Glutamatergic neuron (in vitro differentiated cells): Measurements from ENCODE around the gene TNNT1. TPM values are rescaled to one million over a fixed set of nuclear protein-coding genes. Genes with fewer than 3 reads are reported as not detected.
"Not testable (repeated sequence)": the region's sequence is repeated elsewhere in the genome, so short reads cannot be mapped to it uniquely, and the experiment has no call there.

Experiments
- DNase-seq: peaks from one replicate; pipeline ENCODE4 v3.0.0; 2022
- H3K27ac Mint-ChIP-seq: one replicate; pipeline ENCODE4 v1.8.0; 2020; ENCODE audit warnings: mild to moderate bottlenecking, mixed read lengths, inconsistent platforms; ENCODE audit not compliant: unreplicated experiment
- H3K27me3 Mint-ChIP-seq: one replicate; pipeline ENCODE4 v1.8.0; 2020; ENCODE audit warnings: mild to moderate bottlenecking, moderate library complexity, mixed read lengths, inconsistent platforms; ENCODE audit not compliant: unreplicated experiment
- H3K36me3 Mint-ChIP-seq: one replicate; pipeline ENCODE4 v1.8.0; 2020; ENCODE audit warnings: mild to moderate bottlenecking, mixed read lengths, inconsistent platforms; ENCODE audit not compliant: unreplicated experiment
- H3K4me1 Mint-ChIP-seq: one replicate; pipeline ENCODE4 v1.8.0; 2020; ENCODE audit warnings: mild to moderate bottlenecking, low read depth, mixed read lengths, inconsistent platforms; ENCODE audit not compliant: unreplicated experiment
- H3K4me3 Mint-ChIP-seq: one replicate; pipeline ENCODE4 v1.8.0; 2020; ENCODE audit warnings: mild to moderate bottlenecking, mixed read lengths, inconsistent platforms; ENCODE audit not compliant: unreplicated experiment
- H3K9me3 Mint-ChIP-seq: one replicate; pipeline ENCODE4 v1.8.0; 2020; ENCODE audit warnings: mild to moderate bottlenecking, moderate library complexity, mixed read lengths, inconsistent platforms; ENCODE audit not compliant: unreplicated experiment
- CTCF ChIP-seq: fragments of 200-600 bp; sonication (generic); IDR thresholded peaks from one replicate; pipeline ENCODE4 v1.5.0; 2021; ENCODE audit not compliant: partially characterized antibody, unreplicated experiment
- total RNA-seq: library from RNA; stranded (reverse); fragmentation: NEBNext Ultra II Directional; extraction: Animal tissue kit (Norgen Biotek cat#: 25700); gene quantifications from one replicate; pipeline ENCODE4 v1.2.1, GENCODE V29; 2021; ENCODE audit not compliant: unreplicated experiment

TNNT1 gene
- total RNA-seq, 1 donor from 2014 or later = 19.3 TPM

GRCh38 chr19:55157064-55157908 lies 8.3 kb upstream of the TNNT1 start, which contains the start of gene TNNI3:
Gene TNNI3, minus strand, starts transcription at chr19:55157732. Its CDS starts 143 bp downstream, at chr19:55157589.
- no peak for DNase-seq
- Mint-ChIP-seq H3K36me3 (no peaks in the 10 kb centered on the region), H3K27ac (peak within 1 kb of the TSS; percentile 38), H3K4me1 (peaks cover 1% of the 10 kb centered on the region), H3K9me3 (peaks cover 9% of the 10 kb centered on the region), H3K27me3 (peaks cover 17% of the 10 kb centered on the region), H3K4me3 (peak within 1 kb of the TSS; percentile 71)
- no peak for TF ChIP-seq CTCF

GRCh38 chr19:55156202-55157063 lies 7.4 kb upstream of the TNNT1 start:
- H3K27ac Mint-ChIP-seq = no peak overlapping the region
- peaks cover 14% of the 10 kb centered on the region for H3K9me3 Mint-ChIP-seq
- peak overlapping the region; percentile 71 for H3K4me3 Mint-ChIP-seq
- H3K27me3 Mint-ChIP-seq = peaks cover 20% of the 10 kb centered on the region
- H3K4me1 Mint-ChIP-seq = peaks cover 2% of the 10 kb centered on the region
- no peak for TF ChIP-seq CTCF
- H3K36me3 Mint-ChIP-seq = no peaks in the 10 kb centered on the region
- peak; percentile 77 for DNase-seq

GRCh38 chr19:55155784-55156183 lies 6.8 kb upstream of the TNNT1 start:
- Mint-ChIP-seq H3K27me3 (peaks cover 23% of the 10 kb centered on the region), H3K9me3 (peaks cover 14% of the 10 kb centered on the region)
- not testable (repeated sequence) for DNase-seq, H3K36me3 Mint-ChIP-seq, H3K27ac Mint-ChIP-seq, H3K4me1 Mint-ChIP-seq, H3K4me3 Mint-ChIP-seq

GRCh38 chr19:55153652-55154264 lies 4.8 kb upstream of the TNNT1 start:
- Mint-ChIP-seq H3K4me3 (no peak overlapping the region), H3K27ac (no peak overlapping the region), H3K27me3 (peaks cover 26% of the 10 kb centered on the region), H3K9me3 (peaks cover 13% of the 10 kb centered on the region), H3K36me3 (peaks cover 5% of the 10 kb centered on the region), H3K4me1 (peaks cover 7% of the 10 kb centered on the region)
- TF ChIP-seq CTCF = no peak
- no peak for DNase-seq

GRCh38 chr19:55152017-55152416 lies 3.0 kb upstream of the TNNT1 start:
- peaks cover 14% of the 10 kb centered on the region for H3K9me3 Mint-ChIP-seq
- H3K36me3 Mint-ChIP-seq = peaks cover 5% of the 10 kb centered on the region
- H3K4me1 Mint-ChIP-seq = peaks cover 7% of the 10 kb centered on the region
- TF ChIP-seq CTCF = no peak
- H3K4me3 Mint-ChIP-seq = no peak overlapping the region
- H3K27ac Mint-ChIP-seq = no peak overlapping the region
- DNase-seq = no peak
- H3K27me3 Mint-ChIP-seq = peaks cover 21% of the 10 kb centered on the region
